SK-N-SH (cell line): ENCODE data around the gene KASH5. TPM values are rescaled to one million over a fixed set of nuclear protein-coding genes. Genes with fewer than 3 reads are reported as not detected.

Source experiments
- CTCF ChIA-PET: fragments of 300-600, 350-600 bp; formaldehyde crosslinking; extraction: SDS; loops from one replicate; lab custom pipeline; 2021; lab: Yijun Ruan, JAX
- POLR2A ChIA-PET: fragments of 350-600 bp; sonication (Branson Sonifier 250); formaldehyde crosslinking; extraction: SDS; loops from one replicate; lab custom pipeline; 2020; ENCODE audit warnings: antibody characterized with exemption, inconsistent platforms; lab: Yijun Ruan, JAX
- DNase-seq: peaks from one replicate; pipeline ENCODE4 v3.0.0; 2012
- H2AFZ ChIP-seq: fragments of 200-600 bp; sonication (generic); 2 replicates; pipeline ENCODE4 v1.8.1; 2016; ENCODE audit warnings: antibody characterized with exemption, mild to moderate bottlenecking, low read depth
- H3F3A ChIP-seq: fragments of 200-600 bp; sonication (generic); replicated peaks from 2 replicates; pipeline ENCODE3; 2016; ENCODE audit warnings: antibody characterized with exemption, mild to moderate bottlenecking; ENCODE audit not compliant: insufficient read depth
- H3K27ac ChIP-seq, 2 experiments: fragments of 200-500 bp in 1 of 2; fragments of 200-600 bp in 1 of 2; sonication (Bioruptor generic) in 1 of 2; sonication (generic), shearing (Covaris generic) in 1 of 2; 2 replicates each; pipeline versions ENCODE4 v1.5.1 to v1.6.1; 2014 to 2016; ENCODE audit warnings: low read depth in 2 of 2, inconsistent platforms in 1 of 2, low read length in 1 of 2, mild to moderate bottlenecking in 1 of 2, mixed read lengths in 1 of 2
- H3K27me3 ChIP-seq: fragments of 200-600 bp; sonication (generic), shearing (Covaris generic); 2 replicates; pipeline ENCODE4 v1.6.1; 2016; ENCODE audit warnings: mixed run types; ENCODE audit not compliant: insufficient read depth
- H3K36me3 ChIP-seq, 2 experiments: fragments of 200-500 bp in 1 of 2; fragments of 200-600 bp in 1 of 2; sonication (Bioruptor generic) in 1 of 2; sonication (generic) in 1 of 2; replicated peaks in 1 of 2; 2 replicates each; pipeline versions ENCODE3 to v1.5.1; 2014 to 2016; ENCODE audit warnings: low read length in 1 of 2, mild to moderate bottlenecking in 1 of 2; ENCODE audit not compliant: insufficient read depth in 2 of 2, control insufficient read depth in 1 of 2
- H3K4me1 ChIP-seq, 2 experiments: fragments of 200-500 bp in 1 of 2; fragments of 200-600 bp in 1 of 2; sonication (Bioruptor generic) in 1 of 2; sonication (generic), shearing (Covaris generic) in 1 of 2; 2 replicates each; pipeline versions ENCODE4 v1.5.1 to v1.6.1; 2014 to 2016; ENCODE audit warnings: low read depth in 1 of 2, low read length in 1 of 2, mixed run types in 1 of 2; ENCODE audit not compliant: insufficient read depth in 2 of 2, control insufficient read depth in 1 of 2
- H3K4me2 ChIP-seq: fragments of 200-600 bp; sonication (generic), shearing (Covaris generic); 2 replicates; pipeline ENCODE4 v1.6.1; 2017; ENCODE audit warnings: mixed run types
- H3K4me3 ChIP-seq, 2 experiments: fragments of 200-500 bp in 1 of 2; fragments of 200-600 bp in 1 of 2; sonication (Bioruptor generic) in 1 of 2; sonication (generic), shearing (Covaris generic) in 1 of 2; 2 replicates each; pipeline versions ENCODE4 v1.5.1 to v1.8.1; 2014 to 2016; ENCODE audit warnings: low read depth in 2 of 2, inconsistent platforms in 1 of 2, low read length in 1 of 2, mild to moderate bottlenecking in 1 of 2, mixed read lengths in 1 of 2, moderate library complexity in 1 of 2
- H3K79me2 ChIP-seq: fragments of 200-600 bp; sonication (generic); 2 replicates; pipeline ENCODE4 v1.8.1; 2017; ENCODE audit warnings: mild to moderate bottlenecking; ENCODE audit not compliant: insufficient read depth
- H3K9ac ChIP-seq: fragments of 200-600 bp; sonication (generic); 2 replicates; pipeline ENCODE4 v1.6.1; 2017; ENCODE audit warnings: mixed run types
- H3K9me2 ChIP-seq: fragments of 200-600 bp; sonication (generic); 2 replicates; pipeline ENCODE4 v1.6.1; 2017; ENCODE audit warnings: mixed run types
- H3K9me3 ChIP-seq: fragments of 200-600 bp; sonication (generic); 2 replicates; pipeline ENCODE4 v1.6.1; 2017; ENCODE audit warnings: mixed run types, mild to moderate bottlenecking, moderate library complexity
- H4K20me1 ChIP-seq: fragments of 200-600 bp; sonication (generic); 2 replicates; pipeline ENCODE4 v1.6.1; 2017; ENCODE audit warnings: mild to moderate bottlenecking, mixed run types; ENCODE audit not compliant: insufficient read depth
- ELF1 ChIP-seq: IDR thresholded peaks from 2 replicates; pipeline ENCODE4 v1.4.0; 2012
- EP300 ChIP-seq, 2 experiments: IDR thresholded peaks; 2 replicates each; pipeline versions ENCODE4 v1.4.0 to v1.6.1; 2012; ENCODE audit warnings: borderline replicate concordance in 1 of 2, low read depth in 1 of 2, low read length in 1 of 2
- EZH2phosphoT487 ChIP-seq: fragments of 200-600 bp; sonication (generic); IDR thresholded peaks from 2 replicates; pipeline ENCODE4 v1.6.1; 2017; ENCODE audit warnings: low read depth, mixed run types, mild to moderate bottlenecking, antibody characterized with exemption, moderate library complexity, borderline replicate concordance
- FOSL2 ChIP-seq: IDR thresholded peaks from 2 replicates; pipeline ENCODE4 v1.4.0; 2012; ENCODE audit warnings: low read depth, mild to moderate bottlenecking, moderate library complexity, borderline replicate concordance
- FOXJ3 ChIP-seq: sonication (generic); formaldehyde crosslinking; IDR thresholded peaks from 2 replicates; pipeline ENCODE4 v1.5.1; 2020; ENCODE audit warnings: mild to moderate bottlenecking, missing genetic modification reagents
- FOXM1 ChIP-seq: IDR thresholded peaks from 2 replicates; pipeline ENCODE4 v1.4.0; 2012; ENCODE audit warnings: low read depth, mild to moderate bottlenecking
- JUND ChIP-seq: IDR thresholded peaks from 2 replicates; pipeline ENCODE4 v1.4.0; 2012
- MEF2A ChIP-seq: IDR thresholded peaks from 2 replicates; pipeline ENCODE4 v1.4.0; 2012; ENCODE audit warnings: low read depth, borderline replicate concordance
- MXI1 ChIP-seq: IDR thresholded peaks from 2 replicates; pipeline ENCODE4 v1.6.1; 2012; ENCODE audit warnings: mild to moderate bottlenecking, low read depth, low read length, improper control_type of control experiment
- NFIC ChIP-seq: IDR thresholded peaks from 2 replicates; pipeline ENCODE4 v1.4.0; 2012; ENCODE audit warnings: borderline replicate concordance
- NRF1 ChIP-seq: IDR thresholded peaks from 2 replicates; pipeline ENCODE4 v1.6.1; 2012; ENCODE audit warnings: low read depth, mild to moderate bottlenecking, low read length
- RAD21 ChIP-seq: IDR thresholded peaks from 2 replicates; pipeline ENCODE4 v1.6.1; 2012; ENCODE audit warnings: mild to moderate bottlenecking, low read length
- RCOR1 ChIP-seq: fragments of 150-350 bp; IDR thresholded peaks from 2 replicates; pipeline ENCODE4 v1.6.1; 2017; ENCODE audit warnings: antibody characterized with exemption, low read length
- RFX5 ChIP-seq: IDR thresholded peaks from 2 replicates; pipeline ENCODE4 v1.6.1; 2012; ENCODE audit warnings: mild to moderate bottlenecking, improper control_type of control experiment, low read length
- RXRA ChIP-seq: IDR thresholded peaks from 2 replicates; pipeline ENCODE4 v1.4.0; 2012; ENCODE audit warnings: low read depth, mild to moderate bottlenecking, borderline replicate concordance
- SMC3 ChIP-seq: IDR thresholded peaks from 2 replicates; pipeline ENCODE4 v1.6.1; 2012; ENCODE audit warnings: low read depth, low read length, improper control_type of control experiment
- YY1 ChIP-seq: IDR thresholded peaks from 2 replicates; pipeline ENCODE4 v1.4.0; 2012; ENCODE audit warnings: low read depth, mild to moderate bottlenecking
- WGBS: methylation state at CpG from one replicate; pipeline ENCODE4 v1.1.6; 2017; ENCODE audit warnings: low lambda C conversion rate; 5-methylcytosine and 5-hydroxymethylcytosine counted together
- polyA plus RNA-seq, 3 experiments: library from polyadenylated mRNA; depleted of rRNA; stranded (reverse); fragments of >200 nt; gene quantifications; 2 replicates each; pipeline ENCODE4 v1.2.3, GENCODE V29; 2012
- TF ChIP-seq, protein P1 (sequence below): IDR thresholded peaks from 2 replicates; pipeline ENCODE4 v1.4.0; 2012; ENCODE audit warnings: low read depth, borderline replicate concordance
- TF ChIP-seq, protein P2 (sequence below): IDR thresholded peaks from 2 replicates; pipeline ENCODE4 v1.4.0; 2012; ENCODE audit warnings: low read depth
- TF ChIP-seq, protein P3 (sequence below): fragments of 150-350 bp; IDR thresholded peaks from 2 replicates; pipeline ENCODE4 v1.6.1; 2017; ENCODE audit warnings: antibody characterized with exemption, low read length, low read depth, borderline replicate concordance

The KASH5 gene
- polyA plus RNA-seq, 1 of the 3 experiments (the other 2 are of a cell fraction): 0.20 TPM

DNA sequence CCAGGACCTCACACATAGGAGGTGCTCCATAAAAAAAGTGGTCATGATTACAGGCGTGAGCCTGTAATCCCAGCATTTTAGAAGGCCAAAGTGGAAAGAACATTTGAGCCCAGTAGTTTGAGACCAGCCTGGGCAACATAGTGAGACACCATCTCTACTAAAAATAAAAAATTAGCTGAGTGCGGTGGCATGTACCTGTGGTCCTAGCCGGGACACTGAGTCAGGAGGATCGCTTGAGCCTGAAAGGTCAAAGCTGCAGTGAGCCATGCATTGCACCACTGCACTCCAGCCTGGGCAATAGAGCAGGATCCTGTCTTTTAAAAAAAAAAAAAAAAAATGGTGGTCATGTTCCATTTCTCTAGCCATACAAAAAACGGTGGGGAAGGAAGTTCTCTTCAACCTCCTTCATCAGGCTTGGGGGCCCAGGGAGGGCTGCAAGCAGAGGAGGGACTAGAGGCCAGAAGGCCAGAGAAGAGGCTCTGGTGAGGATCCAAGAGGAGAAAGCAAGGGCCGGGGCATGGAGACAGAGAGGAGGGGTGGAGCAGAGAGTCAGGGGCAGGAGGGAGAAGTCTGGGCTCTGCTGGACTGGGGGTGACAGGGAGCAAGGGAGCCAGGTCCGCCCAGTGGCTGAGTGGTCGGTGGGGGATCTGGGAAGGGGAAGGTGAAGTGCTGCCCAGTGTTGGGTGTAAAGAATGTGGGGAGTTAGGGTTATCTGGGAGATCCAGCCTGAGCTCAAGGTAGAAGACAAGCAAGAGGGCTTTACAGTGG, 8.9 kb downstream of the KASH5 start:
- Histone ChIP-seq H2AFZ (no peak overlapping the region), H3K36me3 (no peaks in the 10 kb centered on the region), H3K9me3 (no peaks in the 10 kb centered on the region), H3K27me3 (peaks cover 22% of the 10 kb centered on the region), H3K4me3 (no peak overlapping the region), H3K4me2 (no peak overlapping the region), H3K9me2 (no peaks in the 10 kb centered on the region), H3K9ac (no peak overlapping the region), H3F3A (peaks cover 4% of the 10 kb centered on the region), H4K20me1 (no peaks in the 10 kb centered on the region), H3K27ac (no peak overlapping the region), H3K79me2 (no peaks in the 10 kb centered on the region), H3K4me1 (peaks cover 0 to 2% of the 10 kb centered on the region in 2 experiments; a peak in 1 of 4 replicates)
- ChIA-PET CTCF (interaction anchor here (1.2 to 1.6 kb wide), 2 partner anchors 16 to 46 kb away, joined by 3 to 6 read pairs; no protein-coding TSS in a partner anchor), POLR2A (interaction anchor here (1.3 kb wide), 1 partner anchor 55 kb away, joined by 3 read pairs; the partner anchor contains the start of gene PIH1D1)
- TF ChIP-seq YY1: no peak
- no peak for TF ChIP-seq EZH2phosphoT487
- TF ChIP-seq RAD21: no peak
- no peak for TF ChIP-seq FOXJ3
- TF ChIP-seq MEF2A: no peak
- no peak for TF ChIP-seq EP300 (IDR thresholded peaks at IDR 0.05; ENCODE audit: borderline replicate concordance in 1 of 2, low read depth in 1 of 2, low read length in 1 of 2)
- no peak for TF ChIP-seq FOSL2
- TF ChIP-seq SMC3: no peak
- no peak for TF ChIP-seq RXRA
- TF ChIP-seq ELF1: no peak
- TF ChIP-seq, protein P1, sequence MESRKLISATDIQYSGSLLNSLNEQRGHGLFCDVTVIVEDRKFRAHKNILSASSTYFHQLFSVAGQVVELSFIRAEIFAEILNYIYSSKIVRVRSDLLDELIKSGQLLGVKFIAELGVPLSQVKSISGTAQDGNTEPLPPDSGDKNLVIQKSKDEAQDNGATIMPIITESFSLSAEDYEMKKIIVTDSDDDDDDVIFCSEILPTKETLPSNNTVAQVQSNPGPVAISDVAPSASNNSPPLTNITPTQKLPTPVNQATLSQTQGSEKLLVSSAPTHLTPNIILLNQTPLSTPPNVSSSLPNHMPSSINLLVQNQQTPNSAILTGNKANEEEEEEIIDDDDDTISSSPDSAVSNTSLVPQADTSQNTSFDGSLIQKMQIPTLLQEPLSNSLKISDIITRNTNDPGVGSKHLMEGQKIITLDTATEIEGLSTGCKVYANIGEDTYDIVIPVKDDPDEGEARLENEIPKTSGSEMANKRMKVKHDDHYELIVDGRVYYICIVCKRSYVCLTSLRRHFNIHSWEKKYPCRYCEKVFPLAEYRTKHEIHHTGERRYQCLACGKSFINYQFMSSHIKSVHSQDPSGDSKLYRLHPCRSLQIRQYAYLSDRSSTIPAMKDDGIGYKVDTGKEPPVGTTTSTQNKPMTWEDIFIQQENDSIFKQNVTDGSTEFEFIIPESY: no peak
- TF ChIP-seq NRF1: no peak
- TF ChIP-seq MXI1: no peak
- no peak for TF ChIP-seq NFIC
- TF ChIP-seq FOXM1: no peak
- TF ChIP-seq, protein P2, sequence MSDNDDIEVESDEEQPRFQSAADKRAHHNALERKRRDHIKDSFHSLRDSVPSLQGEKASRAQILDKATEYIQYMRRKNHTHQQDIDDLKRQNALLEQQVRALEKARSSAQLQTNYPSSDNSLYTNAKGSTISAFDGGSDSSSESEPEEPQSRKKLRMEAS: no peak
- TF ChIP-seq, protein P3, sequence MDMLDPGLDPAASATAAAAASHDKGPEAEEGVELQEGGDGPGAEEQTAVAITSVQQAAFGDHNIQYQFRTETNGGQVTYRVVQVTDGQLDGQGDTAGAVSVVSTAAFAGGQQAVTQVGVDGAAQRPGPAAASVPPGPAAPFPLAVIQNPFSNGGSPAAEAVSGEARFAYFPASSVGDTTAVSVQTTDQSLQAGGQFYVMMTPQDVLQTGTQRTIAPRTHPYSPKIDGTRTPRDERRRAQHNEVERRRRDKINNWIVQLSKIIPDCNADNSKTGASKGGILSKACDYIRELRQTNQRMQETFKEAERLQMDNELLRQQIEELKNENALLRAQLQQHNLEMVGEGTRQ: no peak
- no peak for TF ChIP-seq RFX5
- no peak for TF ChIP-seq RCOR1
- TF ChIP-seq JUND: no peak
- WGBS: 56% methylated on average over 8 of the region's 8 CpGs
- DNase-seq: peak; percentile 4
